ENCODE results near the gene EPHB1. TPM values are rescaled to one million over a fixed set of nuclear protein-coding genes. Genes with fewer than 3 reads are reported as not detected.

EPHB1 gene
- total and polyA plus RNA-seq, 2 experiments from 2014 or later, result 0.45 to 1.7 TPM

- no peaks in the 10 kb centered on the region for H3K4me1 ChIP-seq (ENCODE audit: low read depth)
- DNase-seq (ENCODE audit: low read depth in 1 of 2, low spot score in 1 of 2), result no peak
- no peak for TF ChIP-seq CTCF (IDR thresholded peaks at IDR 0.05; ENCODE audit: low read depth, low read length)
- H3K27ac ChIP-seq, result no peak overlapping the region
- H3K27me3 ChIP-seq, result peaks cover 6% of the 10 kb centered on the region
- H3K9me3 ChIP-seq (ENCODE audit: low read depth), result no peaks in the 10 kb centered on the region
- H3K4me3 ChIP-seq, result no peak overlapping the region
- no peaks in the 10 kb centered on the region for H3K36me3 ChIP-seq
Observed at GRCh38 chr3:135078283-135078682, 283.2 kb downstream of the EPHB1 start.

GRCh38 chr3:135079095-135079494 lies 284.0 kb downstream of the EPHB1 start:
- no peak overlapping the region for H3K4me3 ChIP-seq
- H3K27ac ChIP-seq, result no peak overlapping the region
- H3K27me3 ChIP-seq, result peaks cover 7% of the 10 kb centered on the region
- DNase-seq (ENCODE audit: low read depth in 1 of 2, low spot score in 1 of 2), result no peak
- H3K9me3 ChIP-seq (ENCODE audit: low read depth), result no peaks in the 10 kb centered on the region
- H3K36me3 ChIP-seq, result no peaks in the 10 kb centered on the region
- no peaks in the 10 kb centered on the region for H3K4me1 ChIP-seq (ENCODE audit: low read depth)
- no peak for TF ChIP-seq CTCF (IDR thresholded peaks at IDR 0.05; ENCODE audit: low read depth, low read length)

- Histone ChIP-seq H3K27me3 (peaks cover 10% of the 10 kb centered on the region), H3K4me3 (no peak overlapping the region), H3K27ac (no peak overlapping the region), H3K36me3 (no peaks in the 10 kb centered on the region), H3K9me3 (ENCODE audit: low read depth) (no peaks in the 10 kb centered on the region), H3K4me1 (ENCODE audit: low read depth) (no peaks in the 10 kb centered on the region)
- no peak for DNase-seq (ENCODE audit: low read depth in 1 of 2, low spot score in 1 of 2)
- TF ChIP-seq CTCF (IDR thresholded peaks at IDR 0.05; ENCODE audit: low read depth, low read length), result no peak
Observed at GRCh38 chr3:135081451-135081850, 286.4 kb downstream of the EPHB1 start.

GRCh38 chr3:135081856-135082434 lies 286.9 kb downstream of the EPHB1 start:
- H3K4me3 ChIP-seq, result no peak overlapping the region
- no peak for DNase-seq (ENCODE audit: low read depth in 1 of 2, low spot score in 1 of 2)
- TF ChIP-seq CTCF (IDR thresholded peaks at IDR 0.05; ENCODE audit: low read depth, low read length), result no peak

GRCh38 chr3:135082706-135083105 lies 287.6 kb downstream of the EPHB1 start:
- DNase-seq (ENCODE audit: low read depth in 1 of 2, low spot score in 1 of 2), result no peak
- Histone ChIP-seq H3K4me3 (no peak overlapping the region), H3K36me3 (no peaks in the 10 kb centered on the region), H3K4me1 (ENCODE audit: low read depth) (no peaks in the 10 kb centered on the region), H3K27me3 (peaks cover 13% of the 10 kb centered on the region), H3K27ac (no peak overlapping the region), H3K9me3 (ENCODE audit: low read depth) (no peaks in the 10 kb centered on the region)
- no peak for TF ChIP-seq CTCF (IDR thresholded peaks at IDR 0.05; ENCODE audit: low read depth, low read length)

More at GRCh38 chr3:135081856-135082434, 286.9 kb downstream of the EPHB1 start:
- no peak overlapping the region for H3K27ac ChIP-seq
- no peaks in the 10 kb centered on the region for H3K36me3 ChIP-seq
- H3K27me3 ChIP-seq, result peaks cover 10% of the 10 kb centered on the region
- no peaks in the 10 kb centered on the region for H3K9me3 ChIP-seq (ENCODE audit: low read depth)
- H3K4me1 ChIP-seq (ENCODE audit: low read depth), result no peaks in the 10 kb centered on the region

Data from cardiac muscle cell (in vitro differentiated cells and primary cell).